Neural progenitor cell (in vitro differentiated cells): ENCODE results near the gene BTBD16. TPM values are rescaled to one million over a fixed set of nuclear protein-coding genes. Genes with fewer than 3 reads are reported as not detected.

Experiments
- DNase-seq: peaks from one replicate; pipeline ENCODE4 v3.0.0-alpha.2; 2016; ENCODE audit warnings: low spot score
- H2AFZ ChIP-seq: fragments of 200-600 bp; sonication (generic); replicated peaks from 2 replicates; pipeline ENCODE4 v1.6.1; 2016; ENCODE audit warnings: antibody characterized with exemption
- H3F3A ChIP-seq: fragments of 200-600 bp; sonication (generic); 2 replicates; pipeline ENCODE4 v1.6.1; 2016; ENCODE audit warnings: antibody characterized with exemption, low read depth
- H3K27ac ChIP-seq: fragments of 200-600 bp; sonication (generic); 2 replicates; pipeline ENCODE4 v1.5.1; 2016; ENCODE audit warnings: mild to moderate bottlenecking
- H3K27me3 ChIP-seq: fragments of 200-600 bp; sonication (generic); 2 replicates; pipeline ENCODE4 v1.6.1; 2016; ENCODE audit warnings: mild to moderate bottlenecking, moderate library complexity
- H3K36me3 ChIP-seq: fragments of 200-600 bp; sonication (generic); 2 replicates; pipeline ENCODE4 v1.5.1; 2016
- H3K4me1 ChIP-seq: fragments of 200-600 bp; sonication (generic); 2 replicates; pipeline ENCODE4 v1.6.1; 2016; ENCODE audit warnings: mixed run types
- H3K4me2 ChIP-seq: fragments of 200-600 bp; sonication (generic); 2 replicates; pipeline ENCODE4 v1.6.1; 2016
- H3K4me3 ChIP-seq: fragments of 200-600 bp; sonication (generic); 2 replicates; pipeline ENCODE4 v1.5.1; 2016
- H3K79me2 ChIP-seq: fragments of 200-600 bp; sonication (generic); 2 replicates; pipeline ENCODE4 v1.6.1; 2016; ENCODE audit warnings: low read depth
- H3K9ac ChIP-seq: fragments of 200-600 bp; sonication (generic); 2 replicates; pipeline ENCODE4 v1.6.1; 2016
- H3K9me3 ChIP-seq: fragments of 200-600 bp; sonication (generic); 2 replicates; pipeline ENCODE4 v1.5.1; 2016; ENCODE audit warnings: low read depth
- H4K20me1 ChIP-seq: fragments of 200-600 bp; sonication (generic); 2 replicates; pipeline ENCODE4 v1.6.1; 2016; ENCODE audit warnings: low read depth
- H3K27ac Mint-ChIP-seq: 3 replicates; pipeline ENCODE4 v1.8.0; 2021; ENCODE audit warnings: mixed read lengths
- H3K27me3 Mint-ChIP-seq: 2 replicates; pipeline ENCODE4 v1.8.0; 2022; ENCODE audit warnings: low read depth, mild to moderate bottlenecking, inconsistent platforms, moderate library complexity, mixed read lengths; ENCODE audit not compliant: insufficient read depth
- H3K36me3 Mint-ChIP-seq: 3 replicates; pipeline ENCODE4 v1.8.0; 2021; ENCODE audit warnings: mixed read lengths
- H3K4me1 Mint-ChIP-seq: 3 replicates; pipeline ENCODE4 v1.8.0; 2021; ENCODE audit warnings: mixed read lengths
- H3K4me3 Mint-ChIP-seq: 3 replicates; pipeline ENCODE4 v1.8.0; 2021; ENCODE audit warnings: mild to moderate bottlenecking, moderate library complexity, mixed read lengths
- H3K9me3 Mint-ChIP-seq: 3 replicates; pipeline ENCODE4 v1.8.0; 2020; ENCODE audit warnings: mixed read lengths
- EZH2 ChIP-seq: fragments of 200-600 bp; sonication (generic); IDR thresholded peaks from 2 replicates; pipeline ENCODE4 v1.6.1; 2017; ENCODE audit warnings: antibody characterized with exemption, mild to moderate bottlenecking, moderate library complexity
- EZH2phosphoT487 ChIP-seq: fragments of 200-600 bp; sonication (generic); IDR thresholded peaks from 2 replicates; pipeline ENCODE4 v1.6.1; 2017; ENCODE audit warnings: antibody characterized with exemption
- total RNA-seq: library from RNA; depleted of rRNA; stranded (reverse); fragments of >200 nt; gene quantifications from 2 replicates; pipeline ENCODE4 v1.2.3, GENCODE V29; 2015; ENCODE audit warnings: low replicate concordance
- TF ChIP-seq, protein P1 (sequence below): fragments of 200-600 bp; sonication (generic); IDR thresholded peaks from 2 replicates; pipeline ENCODE4 v1.5.1; 2017; ENCODE audit warnings: antibody characterized with exemption, mild to moderate bottlenecking

BTBD16 gene
- not detected in 2 replicates for total RNA-seq

GRCh38 chr10:122271076-122271475 lies at the start of gene BTBD16:
Gene BTBD16, plus strand, starts transcription at chr10:122271296. Its CDS starts 3,786 bp downstream, at chr10:122275082.
- no peaks in the 10 kb centered on the region for H4K20me1 ChIP-seq
- Mint-ChIP-seq H3K9me3 (no peaks in the 10 kb centered on the region), H3K4me3 (no peak within 1 kb of the TSS), H3K27me3 (peaks cover 2% of the 10 kb centered on the region), H3K36me3 (no peaks in the 10 kb centered on the region), H3K27ac (no peak within 1 kb of the TSS), H3K4me1 (no peaks in the 10 kb centered on the region)
- no peak within 1 kb of the TSS for H3K9ac ChIP-seq
- H3K79me2 ChIP-seq = no peaks in the 10 kb centered on the region
- H3F3A ChIP-seq = no peaks in the 10 kb centered on the region
- H3K4me2 ChIP-seq = no peak within 1 kb of the TSS
- H3K27me3 ChIP-seq = no peaks in the 10 kb centered on the region
- H3K4me1 ChIP-seq = no peaks in the 10 kb centered on the region
- no peaks in the 10 kb centered on the region for H3K9me3 ChIP-seq
- no peak within 1 kb of the TSS for H3K4me3 ChIP-seq
- no peaks in the 10 kb centered on the region for H3K36me3 ChIP-seq
- no peak within 1 kb of the TSS for H2AFZ ChIP-seq
- TF ChIP-seq EZH2 = no peak
- no peak for TF ChIP-seq EZH2phosphoT487
- TF ChIP-seq, protein P1, sequence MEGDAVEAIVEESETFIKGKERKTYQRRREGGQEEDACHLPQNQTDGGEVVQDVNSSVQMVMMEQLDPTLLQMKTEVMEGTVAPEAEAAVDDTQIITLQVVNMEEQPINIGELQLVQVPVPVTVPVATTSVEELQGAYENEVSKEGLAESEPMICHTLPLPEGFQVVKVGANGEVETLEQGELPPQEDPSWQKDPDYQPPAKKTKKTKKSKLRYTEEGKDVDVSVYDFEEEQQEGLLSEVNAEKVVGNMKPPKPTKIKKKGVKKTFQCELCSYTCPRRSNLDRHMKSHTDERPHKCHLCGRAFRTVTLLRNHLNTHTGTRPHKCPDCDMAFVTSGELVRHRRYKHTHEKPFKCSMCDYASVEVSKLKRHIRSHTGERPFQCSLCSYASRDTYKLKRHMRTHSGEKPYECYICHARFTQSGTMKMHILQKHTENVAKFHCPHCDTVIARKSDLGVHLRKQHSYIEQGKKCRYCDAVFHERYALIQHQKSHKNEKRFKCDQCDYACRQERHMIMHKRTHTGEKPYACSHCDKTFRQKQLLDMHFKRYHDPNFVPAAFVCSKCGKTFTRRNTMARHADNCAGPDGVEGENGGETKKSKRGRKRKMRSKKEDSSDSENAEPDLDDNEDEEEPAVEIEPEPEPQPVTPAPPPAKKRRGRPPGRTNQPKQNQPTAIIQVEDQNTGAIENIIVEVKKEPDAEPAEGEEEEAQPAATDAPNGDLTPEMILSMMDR = no peak
- no peak for DNase-seq
- no peak within 1 kb of the TSS for H3K27ac ChIP-seq

DNA sequence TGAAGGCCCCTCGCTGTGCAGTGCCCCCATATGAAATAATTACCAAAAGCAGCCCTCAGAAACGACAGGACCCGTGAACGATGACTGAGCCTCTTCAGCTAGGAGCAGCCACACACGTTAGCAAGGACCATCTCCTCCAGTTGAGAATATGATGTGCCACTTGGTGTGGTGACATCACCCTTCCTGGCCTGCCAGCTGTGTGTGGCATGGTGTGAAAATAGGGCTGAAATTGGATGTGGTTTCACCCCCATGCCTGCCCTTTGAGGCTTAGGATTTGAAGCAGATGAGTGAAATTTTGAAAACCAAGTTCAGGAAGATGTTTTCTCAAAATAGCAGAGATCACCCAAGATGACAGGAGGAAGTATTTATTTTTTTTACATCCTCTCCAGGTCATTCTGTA lies 49.1 kb upstream of the BTBD16 start:
- no peaks in the 10 kb centered on the region for H3K4me1 ChIP-seq
- no peak overlapping the region for H3K9ac ChIP-seq
- Mint-ChIP-seq H3K4me1 (no peaks in the 10 kb centered on the region), H3K36me3 (peaks cover 34% of the 10 kb centered on the region), H3K9me3 (no peaks in the 10 kb centered on the region), H3K4me3 (no peak overlapping the region), H3K27ac (no peak overlapping the region), H3K27me3 (no peaks in the 10 kb centered on the region)
- TF ChIP-seq, protein P1 = no peak
- TF ChIP-seq EZH2 = no peak
- TF ChIP-seq EZH2phosphoT487 = no peak
- H3K9me3 ChIP-seq = no peaks in the 10 kb centered on the region
- no peak overlapping the region for H3K4me2 ChIP-seq
- H3K27me3 ChIP-seq = no peaks in the 10 kb centered on the region
- H3K36me3 ChIP-seq = no peaks in the 10 kb centered on the region
- H4K20me1 ChIP-seq = no peaks in the 10 kb centered on the region
- no peak for DNase-seq
- no peak overlapping the region for H3K27ac ChIP-seq
- no peak overlapping the region for H2AFZ ChIP-seq
- H3K79me2 ChIP-seq = no peaks in the 10 kb centered on the region
- H3K4me3 ChIP-seq = no peak overlapping the region
- no peaks in the 10 kb centered on the region for H3F3A ChIP-seq

DNA sequence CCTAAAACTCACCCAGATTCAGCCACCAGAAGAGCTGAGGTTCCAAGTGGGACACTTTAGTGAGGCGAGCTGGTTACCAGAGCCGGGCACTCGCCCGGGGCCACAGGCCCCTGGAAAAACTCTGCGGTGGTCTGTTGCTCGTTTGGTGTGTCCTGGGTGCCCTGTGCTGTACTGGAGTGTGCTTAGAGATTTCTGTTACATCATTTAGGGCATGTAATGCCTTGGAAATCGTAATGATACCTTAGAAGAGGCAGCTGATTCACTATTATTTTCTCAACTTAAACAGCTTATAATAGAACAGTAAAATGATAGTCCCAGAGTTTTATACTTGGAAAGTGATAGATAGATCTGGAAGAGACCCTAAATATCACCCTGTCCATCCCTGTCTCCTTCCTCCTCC lies 48.5 kb upstream of the BTBD16 start:
- Histone ChIP-seq H3K27me3 (no peaks in the 10 kb centered on the region), H3K4me1 (no peaks in the 10 kb centered on the region), H3K36me3 (no peaks in the 10 kb centered on the region), H3K79me2 (no peaks in the 10 kb centered on the region), H4K20me1 (no peaks in the 10 kb centered on the region), H3F3A (no peaks in the 10 kb centered on the region), H2AFZ (no peak overlapping the region), H3K9me3 (no peaks in the 10 kb centered on the region), H3K27ac (no peak overlapping the region), H3K4me2 (no peak overlapping the region), H3K9ac (no peak overlapping the region), H3K4me3 (no peak overlapping the region)
- H3K36me3 Mint-ChIP-seq = peaks cover 36% of the 10 kb centered on the region
- H3K4me3 Mint-ChIP-seq = no peak overlapping the region
- no peaks in the 10 kb centered on the region for H3K4me1 Mint-ChIP-seq
- H3K9me3 Mint-ChIP-seq = no peaks in the 10 kb centered on the region
- no peak for DNase-seq
- no peaks in the 10 kb centered on the region for H3K27me3 Mint-ChIP-seq
- TF ChIP-seq EZH2 = no peak
- TF ChIP-seq, protein P1 = no peak
- TF ChIP-seq EZH2phosphoT487 = no peak
- no peak overlapping the region for H3K27ac Mint-ChIP-seq
